HG02970 (cell line): ENCODE measurements around the gene SEMA4A.
"Not testable (repeated sequence)": the region's sequence is repeated elsewhere in the genome, so short reads cannot be mapped to it uniquely, and the experiment has no call there.

Experiments used
- ATAC-seq: cut with Tn5 transposase; IDR thresholded peaks from one replicate; pipeline ENCODE4 v1.9.1; 2021; ENCODE audit warnings: mild to moderate bottlenecking, moderate library complexity, moderate number of reproducible peaks; ENCODE audit not compliant: unreplicated experiment, low FRiP score

SEMA4A gene

GRCh38 chr1:156190265-156190664, 36.9 kb downstream of the SEMA4A start:
- not testable (repeated sequence) for ATAC-seq

- no peak for ATAC-seq
Measured at GRCh38 chr1:156191292-156191964, 38.0 kb downstream of the SEMA4A start.

- no peak for ATAC-seq
Measured at GRCh38 chr1:156193208-156193487, 39.8 kb downstream of the SEMA4A start.

- peak; percentile 96 for ATAC-seq
Measured at GRCh38 chr1:156193488-156194299, 40.3 kb downstream of the SEMA4A start, which contains the start of gene SLC25A44. SLC25A44 (plus strand) TSS chr1:156194104; CDS start chr1:156199848, 5,744 bp downstream.

GRCh38 chr1:156194300-156194652, 40.9 kb downstream of the SEMA4A start:
- ATAC-seq = no peak

- ATAC-seq = no peak
Measured at GRCh38 chr1:156195853-156196252, 42.5 kb downstream of the SEMA4A start.

- ATAC-seq = no peak
Measured at GRCh38 chr1:156196445-156196844, 43.1 kb downstream of the SEMA4A start.

GRCh38 chr1:156198831-156199349, 45.5 kb downstream of the SEMA4A start:
- no peak for ATAC-seq

- ATAC-seq = no peak
Measured at GRCh38 chr1:156200044-156200443, 46.7 kb downstream of the SEMA4A start.

GRCh38 chr1:156203331-156203730, 49.9 kb downstream of the SEMA4A start:
- ATAC-seq = no peak

GRCh38 chr1:156204686-156205085, 51.3 kb downstream of the SEMA4A start:
- ATAC-seq = no peak

- no peak for ATAC-seq
Measured at GRCh38 chr1:156211243-156211642, 57.9 kb downstream of the SEMA4A start.

- no peak for ATAC-seq
Measured at GRCh38 chr1:156212130-156212529, 58.7 kb downstream of the SEMA4A start.

- peak; percentile 83 for ATAC-seq
Measured at GRCh38 chr1:156212833-156213643, 59.7 kb downstream of the SEMA4A start, which contains the start of gene PMF1. PMF1 (plus strand) TSS chr1:156213007; CDS start chr1:156213016, 9 bp downstream.

- ATAC-seq = peak; percentile 4
Measured at GRCh38 chr1:156213644-156213966, 60.2 kb downstream of the SEMA4A start.

- ATAC-seq = no peak
Measured at GRCh38 chr1:156214024-156214748, 60.8 kb downstream of the SEMA4A start.

GRCh38 chr1:156216361-156217086, 63.1 kb downstream of the SEMA4A start:
- not testable (repeated sequence) for ATAC-seq

GRCh38 chr1:156217871-156218270, 64.5 kb downstream of the SEMA4A start:
- no peak for ATAC-seq

GRCh38 chr1:156220226-156220625, 66.8 kb downstream of the SEMA4A start:
- no peak for ATAC-seq
